GM19035 (cell line): Measurements from ENCODE around the gene CCDC7.
"Not testable (repeated sequence)": the region's sequence is repeated elsewhere in the genome, so short reads cannot be mapped to it uniquely, and the experiment has no call there.

Experiments
- ATAC-seq: cut with Tn5 transposase; IDR thresholded peaks from one replicate; pipeline ENCODE4 v1.9.1; 2021; ENCODE audit not compliant: unreplicated experiment

CCDC7 gene

GRCh38 chr10:32687546-32687945, 241.6 kb downstream of the CCDC7 start:
- no peak for ATAC-seq

- no peak for ATAC-seq
Observed at GRCh38 chr10:32692174-32692573, 246.2 kb downstream of the CCDC7 start.

DNA sequence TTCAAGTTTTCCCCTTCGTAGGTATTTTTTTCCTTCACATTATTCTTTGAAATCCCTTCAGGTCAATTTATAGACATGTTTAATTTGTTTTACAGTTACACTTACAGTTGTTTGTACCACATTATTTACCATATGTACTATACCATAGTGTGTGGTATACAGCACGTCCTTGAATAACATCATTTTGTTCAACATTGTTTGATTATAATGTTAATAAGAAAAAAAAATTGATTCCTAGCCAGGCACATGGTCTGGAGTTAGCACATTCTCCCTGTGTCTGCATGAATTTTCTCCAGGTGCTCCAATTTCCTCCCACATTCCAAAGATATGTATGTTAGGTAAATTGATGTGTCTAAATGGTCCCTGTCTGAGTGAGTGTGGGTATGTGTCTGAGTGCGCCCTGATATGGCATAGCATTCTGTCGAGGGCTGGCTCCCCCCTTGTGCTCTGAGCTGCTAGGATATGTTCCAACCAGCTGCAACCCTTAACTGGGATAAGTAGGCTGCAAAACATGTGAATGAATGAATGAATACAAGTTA, 247.6 kb downstream of the CCDC7 start:
- no peak for ATAC-seq

GRCh38 chr10:32699683-32700082, 253.7 kb downstream of the CCDC7 start:
- ATAC-seq = not testable (repeated sequence)

GRCh38 chr10:32713560-32713959, 267.6 kb downstream of the CCDC7 start:
- ATAC-seq = no peak

- ATAC-seq = no peak
Observed at GRCh38 chr10:32731527-32731926, 285.6 kb downstream of the CCDC7 start.

- ATAC-seq = no peak
Observed at GRCh38 chr10:32738958-32739357, 293.0 kb downstream of the CCDC7 start.

DNA sequence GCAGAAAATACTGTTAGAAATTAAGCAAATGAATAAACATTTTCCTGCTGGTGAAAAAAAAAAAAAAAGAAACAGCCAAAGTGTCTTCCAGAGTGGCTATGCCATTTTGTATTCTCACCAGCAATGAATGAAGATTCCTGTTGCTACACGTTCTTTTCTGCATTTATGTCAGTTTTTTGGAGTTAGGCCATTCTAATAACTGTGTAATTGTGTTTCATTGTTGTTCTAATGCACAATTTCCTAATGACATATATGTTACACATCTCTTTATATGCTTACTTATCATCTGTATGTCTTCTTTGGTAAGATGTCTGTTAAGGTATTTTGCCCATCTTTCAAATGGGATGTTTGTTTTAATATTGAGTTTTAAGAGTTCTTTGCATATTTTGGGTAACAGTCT, 298.4 kb downstream of the CCDC7 start:
- no peak for ATAC-seq

DNA sequence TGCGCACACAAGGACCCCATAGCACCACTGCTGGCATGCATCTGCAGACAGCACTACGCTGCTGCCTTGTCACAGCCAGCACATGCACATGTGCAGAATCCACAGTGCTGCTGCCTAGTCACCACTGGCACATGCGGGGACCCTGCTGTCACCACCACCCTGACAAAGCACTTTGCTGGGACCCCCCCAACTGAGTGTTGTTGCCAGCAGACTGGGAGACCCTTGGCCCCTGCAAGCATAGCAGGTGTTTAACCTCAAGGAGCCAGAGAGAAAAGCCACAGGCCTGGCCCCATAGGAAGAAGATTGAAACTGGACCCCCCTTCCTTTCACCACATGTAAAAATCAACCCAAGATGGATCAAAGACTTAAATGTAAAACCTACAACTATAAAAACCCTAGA, 300.9 kb downstream of the CCDC7 start:
- no peak for ATAC-seq

- ATAC-seq = no peak
Observed at GRCh38 chr10:32751582-32751981, 305.6 kb downstream of the CCDC7 start.

DNA sequence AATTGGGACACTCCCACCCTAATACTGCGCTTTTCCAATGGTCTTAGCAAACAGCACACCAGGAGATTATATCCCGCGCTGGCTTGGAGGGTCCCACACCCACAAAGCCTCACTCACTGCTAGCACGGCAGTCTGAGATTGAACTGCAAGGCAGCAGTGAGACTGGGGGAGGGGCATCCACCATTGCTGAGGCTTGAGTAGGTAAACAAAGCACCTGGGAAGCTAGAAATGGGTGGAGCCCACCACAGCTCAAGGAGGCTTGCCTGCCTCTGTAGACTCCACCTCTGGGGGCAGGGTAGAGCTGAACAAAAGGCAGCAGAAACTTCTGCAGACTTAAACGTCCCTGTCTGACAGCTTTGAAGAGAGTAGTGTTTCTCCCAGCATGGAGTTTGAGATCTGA, 309.0 kb downstream of the CCDC7 start:
- not testable (repeated sequence) for ATAC-seq

GRCh38 chr10:32771217-32771616, 325.3 kb downstream of the CCDC7 start:
- ATAC-seq = no peak

DNA sequence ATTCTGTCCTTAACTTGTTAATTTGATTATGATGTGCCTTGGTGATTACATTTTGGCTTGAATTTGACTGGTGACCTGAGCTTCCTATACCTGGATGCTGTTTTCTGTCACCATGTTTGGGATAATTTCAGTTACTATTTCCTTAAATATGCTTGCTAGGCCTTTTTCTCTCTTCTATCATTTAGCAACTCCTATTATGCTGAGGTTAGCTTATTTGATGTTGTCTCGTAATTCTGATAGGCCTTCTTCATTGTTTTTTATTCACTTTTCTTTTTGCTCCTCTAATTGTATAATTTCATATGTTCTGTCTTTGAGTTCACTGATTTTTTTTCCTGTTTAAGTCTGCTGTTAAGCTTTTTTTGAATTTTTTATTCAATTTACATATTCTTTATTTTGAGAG, 327.2 kb downstream of the CCDC7 start:
- ATAC-seq = no peak

DNA sequence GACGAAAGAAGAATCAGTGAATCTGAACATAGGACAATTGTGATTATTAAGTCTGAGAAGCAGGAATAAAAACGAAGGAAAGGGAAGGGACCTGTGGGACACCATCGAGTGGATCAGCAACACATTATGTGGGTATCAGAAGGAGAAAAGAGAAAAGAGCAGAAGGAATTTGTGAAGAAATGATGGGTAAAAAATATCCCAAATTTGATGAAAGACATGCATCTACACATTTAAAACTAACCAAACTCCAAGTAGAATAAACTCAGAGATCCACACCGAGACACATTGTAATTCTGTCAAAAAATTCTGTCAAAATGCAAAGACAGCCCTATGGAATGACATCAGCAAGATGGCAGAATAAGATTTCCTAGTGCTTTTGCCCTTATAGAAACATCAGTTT, 341.0 kb downstream of the CCDC7 start:
- ATAC-seq = no peak

- no peak for ATAC-seq
Observed at GRCh38 chr10:32787690-32788284, 341.8 kb downstream of the CCDC7 start.

DNA sequence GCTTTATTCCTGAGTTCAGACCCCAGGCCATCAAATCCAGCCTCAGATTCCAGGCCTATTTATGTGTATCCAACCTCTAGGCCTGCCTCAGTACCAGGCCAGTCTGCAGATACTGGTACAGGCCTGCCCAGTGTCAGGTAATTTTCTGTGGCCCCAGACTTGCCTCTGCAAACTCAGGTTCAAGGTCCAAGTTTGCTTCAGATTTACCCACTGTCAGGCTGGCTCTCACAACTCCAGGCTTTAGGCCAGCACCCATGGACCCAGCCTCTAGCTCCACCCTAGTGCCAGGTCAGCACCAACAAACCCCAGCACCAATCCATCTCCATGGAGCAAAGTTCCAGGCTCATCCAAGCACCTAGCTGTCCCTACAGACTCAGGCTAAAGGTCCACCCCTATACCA, 342.4 kb downstream of the CCDC7 start:
- no peak for ATAC-seq

- no peak for ATAC-seq
Observed at GRCh38 chr10:32790483-32790882, 344.5 kb downstream of the CCDC7 start.

DNA sequence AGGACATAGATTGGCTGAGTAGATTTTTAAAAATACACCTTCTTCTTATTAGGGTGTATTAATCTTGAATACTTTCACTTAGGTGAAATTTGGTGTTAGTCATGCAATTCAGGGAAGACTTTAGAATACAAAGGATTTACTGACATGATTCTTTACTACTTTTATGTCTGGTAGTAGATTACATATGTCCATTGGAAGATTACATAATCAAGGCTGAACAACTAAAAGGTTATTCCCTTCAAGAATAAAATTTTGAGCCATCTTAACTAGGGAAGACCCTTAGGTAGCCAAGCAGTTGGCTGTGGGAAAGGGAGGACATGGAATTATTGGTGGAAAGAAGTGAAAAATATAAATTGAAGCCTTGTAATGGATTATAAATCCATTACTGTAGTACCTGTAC, 347.1 kb downstream of the CCDC7 start:
- no peak for ATAC-seq

GRCh38 chr10:32795598-32796183, 349.8 kb downstream of the CCDC7 start:
- no peak for ATAC-seq

- ATAC-seq = not testable (repeated sequence)
Observed at GRCh38 chr10:32797393-32797792, 351.5 kb downstream of the CCDC7 start.

DNA sequence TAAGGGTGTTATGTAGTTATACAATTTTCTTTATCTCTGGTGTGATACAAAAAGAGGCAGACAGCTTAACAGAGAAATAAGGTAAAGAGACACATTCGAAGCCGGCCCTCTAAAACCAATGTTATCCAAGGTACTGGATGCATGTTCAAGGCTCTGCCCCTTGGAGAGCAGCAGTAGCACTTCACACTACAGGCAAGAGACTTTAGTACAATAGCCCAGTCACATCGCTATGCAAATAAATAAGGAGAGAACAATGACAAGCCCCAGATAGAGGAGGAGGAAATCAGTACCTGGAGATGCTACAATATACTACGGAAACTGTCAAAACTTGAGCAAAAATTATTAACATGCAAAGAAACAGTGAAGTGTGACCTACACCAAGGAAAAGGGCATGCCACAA, 401.0 kb downstream of the CCDC7 start:
- ATAC-seq = no peak

DNA sequence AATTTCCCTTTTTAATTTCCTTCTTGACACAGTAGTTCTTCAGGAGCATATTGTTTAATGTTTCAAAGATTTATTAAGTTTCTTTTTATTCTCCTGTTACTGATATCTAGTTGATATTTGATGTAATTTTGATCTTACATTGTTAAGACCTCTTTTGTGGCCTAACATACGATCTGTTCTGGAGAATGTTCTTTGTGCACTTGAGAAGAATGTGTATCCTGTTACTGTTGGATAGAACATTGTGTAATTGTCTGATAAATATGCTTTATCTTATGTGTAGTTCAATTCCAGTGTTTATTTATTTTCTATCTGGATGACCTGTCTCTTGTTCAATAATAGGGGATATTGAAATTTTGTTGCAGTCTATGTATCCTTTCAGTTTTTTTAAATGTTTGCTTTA, 405.4 kb downstream of the CCDC7 start:
- no peak for ATAC-seq

GRCh38 chr10:32854435-32854834, 408.5 kb downstream of the CCDC7 start:
- ATAC-seq = no peak
